Globus pallidus (tissue), 1 donor: Measurements from ENCODE around the gene GNB2.
"Not testable (repeated sequence)": the region's sequence is repeated elsewhere in the genome, so short reads cannot be mapped to it uniquely, and the experiment has no call there.

Experiments
- DNase-seq: peaks from one replicate; pipeline ENCODE4 v3.0.0-alpha.2; 2015; ENCODE audit warnings: low spot score

GNB2 gene

DNA sequence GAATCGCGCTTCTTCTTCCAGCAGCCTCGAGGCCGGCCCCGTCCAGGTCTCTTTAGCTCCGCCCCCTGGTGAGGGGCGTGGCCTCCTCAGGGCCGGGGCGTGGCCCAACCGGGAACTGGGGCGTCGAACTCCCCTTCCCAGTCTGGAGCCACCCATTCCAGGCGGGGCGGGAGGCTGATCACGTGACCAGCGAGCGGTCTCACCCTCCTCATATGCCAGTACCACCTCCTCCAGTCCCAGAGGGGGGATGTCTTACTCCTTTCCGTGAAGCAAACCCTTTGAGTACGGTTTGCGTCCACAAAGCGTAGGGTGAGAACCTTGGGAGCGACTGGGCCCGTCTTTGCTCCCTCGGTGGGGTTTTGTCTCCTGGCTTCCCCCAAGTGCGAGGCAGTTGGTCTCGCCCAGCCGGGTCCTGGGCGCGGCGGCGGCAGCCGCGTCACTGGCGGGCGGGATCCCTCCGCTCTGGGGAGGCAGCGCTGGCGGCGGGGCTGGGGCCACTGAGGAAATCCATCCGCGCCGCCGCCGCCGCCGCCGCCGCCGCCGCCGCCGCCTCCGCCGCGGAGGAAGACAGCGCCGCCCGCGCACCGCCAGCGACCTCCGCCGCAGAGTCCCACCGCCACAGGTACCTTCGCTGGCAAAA, at the start of gene GNB2:
Gene GNB2 (plus strand): TSS at position 439 of the 640 bp plus-strand sequence. CDS start 2,526 bp downstream, outside the sequence.
- DNase-seq = peak; percentile 98

DNA sequence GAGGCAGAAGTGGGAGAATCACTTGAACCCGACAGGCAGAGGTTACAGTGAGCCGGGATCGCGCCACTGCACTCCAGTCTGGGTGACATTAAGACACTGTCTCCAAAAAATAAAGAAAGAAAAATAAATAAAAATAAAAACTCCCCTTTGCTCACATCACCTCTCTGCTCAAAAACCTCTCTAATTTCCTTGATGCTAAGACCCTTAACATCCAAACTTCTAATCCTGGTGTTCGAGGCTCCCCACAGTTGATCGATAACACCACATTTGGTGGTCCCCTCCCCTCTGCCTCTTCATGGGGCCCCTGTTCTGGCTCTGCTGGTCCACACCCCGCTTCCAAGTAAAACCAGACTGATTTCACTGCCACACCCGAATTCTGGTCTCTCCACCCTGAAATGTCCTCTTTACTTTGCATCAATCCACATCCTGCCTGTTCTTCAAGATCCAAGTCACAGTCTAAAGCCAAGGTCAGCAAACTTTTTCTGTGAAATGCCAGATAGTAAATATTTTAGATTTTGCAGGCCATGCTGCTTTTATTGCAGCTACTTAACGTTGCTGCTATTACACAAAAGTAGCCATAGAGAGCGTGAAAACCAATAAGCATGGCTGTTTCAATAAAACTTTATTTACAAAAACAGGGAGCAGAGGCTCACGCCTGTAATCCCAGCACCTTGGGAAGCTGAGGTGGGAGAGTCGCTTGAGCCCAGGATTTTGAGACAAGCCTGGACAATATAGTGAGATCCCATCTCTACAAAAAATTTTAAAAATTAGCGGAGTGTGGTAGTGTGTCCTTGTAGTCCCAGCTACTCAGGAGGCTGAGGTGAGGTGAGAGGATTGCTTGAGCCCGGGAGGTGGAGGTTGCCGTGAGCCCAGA, 49.4 kb upstream of the GNB2 start:
- no peak for DNase-seq

DNA sequence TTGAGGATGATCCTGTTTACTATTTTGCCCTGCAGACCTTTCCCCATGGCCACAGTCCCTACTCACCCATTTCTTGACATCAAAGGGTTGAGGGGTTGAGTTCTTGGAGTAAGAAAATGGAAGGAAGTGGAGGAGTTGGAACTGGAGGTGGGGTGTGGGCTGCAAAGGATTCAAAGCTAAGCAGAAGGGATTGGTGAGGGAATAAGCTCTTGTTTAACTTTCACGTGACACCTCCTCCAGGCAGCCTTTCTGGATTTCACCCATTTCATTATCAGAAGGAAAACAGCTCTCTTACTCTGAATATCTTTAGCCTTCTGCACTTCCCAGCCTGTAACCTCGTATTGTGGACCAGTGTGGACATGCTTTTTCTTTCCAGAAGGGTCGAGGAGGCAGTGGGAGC, 47.5 kb upstream of the GNB2 start:
- no peak for DNase-seq

DNA sequence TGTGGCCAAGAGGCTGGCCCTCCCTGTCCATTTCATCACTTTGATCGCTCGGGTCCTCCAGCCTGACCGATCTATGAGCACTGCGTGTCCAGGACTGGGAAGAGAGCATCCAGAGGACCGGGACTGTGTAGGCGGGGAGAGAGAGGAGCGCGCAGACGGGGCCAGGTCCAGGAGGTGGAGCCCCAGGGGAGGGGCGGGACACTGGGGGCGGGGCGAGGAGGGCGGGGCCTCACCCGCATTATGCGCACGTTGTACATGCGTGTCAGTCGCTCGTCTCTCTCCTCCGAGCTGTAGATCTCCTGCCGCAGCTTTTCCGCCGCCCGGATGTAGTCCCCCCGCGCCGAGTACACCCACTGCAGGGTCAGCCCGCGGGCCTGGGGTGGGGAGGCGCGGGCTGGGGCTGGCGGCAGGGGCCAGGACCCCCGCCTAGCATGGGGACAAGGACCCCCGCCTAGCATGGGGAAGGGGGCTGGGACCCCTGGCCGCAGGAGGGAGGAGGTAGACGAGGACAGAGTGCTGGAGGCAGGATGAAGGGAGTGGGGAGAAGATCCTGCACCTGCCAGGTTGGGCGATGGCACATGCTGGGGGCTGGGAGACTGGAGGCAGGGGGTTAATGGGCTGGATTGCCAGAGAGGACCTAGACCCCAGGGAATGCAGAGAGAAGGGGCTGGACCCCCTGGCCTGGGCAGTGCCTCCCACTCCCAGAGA, 46.9 kb upstream of the GNB2 start:
- peak; percentile 40 for DNase-seq

DNA sequence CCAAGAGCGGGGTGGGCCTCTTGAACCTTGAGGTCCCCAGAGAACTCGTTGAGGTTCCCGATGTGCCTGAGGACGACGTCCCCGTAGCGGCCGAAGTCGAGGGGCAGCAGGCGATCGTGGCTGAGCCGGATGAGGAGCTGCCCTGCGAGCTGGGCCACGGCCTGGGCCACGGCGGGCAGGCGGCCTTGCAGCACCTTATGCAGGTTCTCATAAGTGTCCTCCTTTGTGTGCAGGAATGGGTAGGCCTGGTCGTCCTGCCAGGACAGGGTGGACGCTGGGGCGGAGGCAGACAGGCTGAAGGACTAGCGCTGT, 46.3 kb upstream of the GNB2 start:
- DNase-seq = no peak

DNA sequence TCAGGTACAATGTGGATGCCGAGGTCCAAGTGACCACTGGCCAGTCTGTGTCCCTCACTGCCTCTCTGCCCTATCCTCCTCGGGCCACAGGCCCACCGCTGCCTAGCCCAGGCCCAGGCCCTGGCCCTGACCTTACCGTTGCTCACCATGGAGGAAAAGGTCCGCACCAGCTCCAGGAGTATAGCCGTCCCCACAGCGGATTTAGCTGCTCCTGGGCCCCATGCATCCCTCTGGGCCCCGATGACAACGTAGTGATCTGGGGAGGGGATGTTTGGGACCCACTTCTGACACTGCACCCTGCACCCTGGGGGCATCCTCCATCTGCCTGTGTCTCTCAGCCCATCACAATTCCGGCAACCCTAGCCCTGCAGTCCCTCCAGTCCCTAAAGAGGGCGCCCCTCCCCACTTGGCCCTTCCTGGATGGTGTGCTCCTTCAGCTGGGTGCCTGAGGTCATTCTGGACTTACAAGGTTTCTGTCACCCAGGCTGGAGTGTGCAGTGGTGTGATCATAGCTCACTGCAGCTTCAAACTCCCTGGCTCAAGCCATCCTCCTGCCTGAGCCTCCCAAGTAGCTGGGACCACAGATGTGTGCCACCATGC, 44.3 kb upstream of the GNB2 start:
- no peak for DNase-seq

DNA sequence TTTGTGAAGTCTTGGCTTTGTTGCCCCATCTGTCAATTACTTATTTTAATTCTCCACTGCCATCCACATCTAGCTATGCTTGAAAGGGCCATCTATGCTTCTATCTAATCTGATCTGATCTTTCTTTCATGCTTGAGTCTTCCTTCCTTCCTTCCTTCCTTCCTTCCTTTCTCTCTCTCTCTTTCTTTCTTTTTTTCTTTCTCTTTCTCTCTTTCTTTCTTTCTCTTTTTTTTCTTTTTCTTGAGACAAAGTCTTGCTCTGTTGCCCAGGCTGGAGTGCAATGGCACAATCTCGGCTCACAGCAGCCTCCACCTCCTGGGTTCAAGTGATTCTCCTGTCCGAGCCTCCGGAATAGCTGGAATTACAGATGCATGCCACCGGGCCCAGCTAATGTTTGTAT, 43.5 kb upstream of the GNB2 start:
- DNase-seq = no peak

DNA sequence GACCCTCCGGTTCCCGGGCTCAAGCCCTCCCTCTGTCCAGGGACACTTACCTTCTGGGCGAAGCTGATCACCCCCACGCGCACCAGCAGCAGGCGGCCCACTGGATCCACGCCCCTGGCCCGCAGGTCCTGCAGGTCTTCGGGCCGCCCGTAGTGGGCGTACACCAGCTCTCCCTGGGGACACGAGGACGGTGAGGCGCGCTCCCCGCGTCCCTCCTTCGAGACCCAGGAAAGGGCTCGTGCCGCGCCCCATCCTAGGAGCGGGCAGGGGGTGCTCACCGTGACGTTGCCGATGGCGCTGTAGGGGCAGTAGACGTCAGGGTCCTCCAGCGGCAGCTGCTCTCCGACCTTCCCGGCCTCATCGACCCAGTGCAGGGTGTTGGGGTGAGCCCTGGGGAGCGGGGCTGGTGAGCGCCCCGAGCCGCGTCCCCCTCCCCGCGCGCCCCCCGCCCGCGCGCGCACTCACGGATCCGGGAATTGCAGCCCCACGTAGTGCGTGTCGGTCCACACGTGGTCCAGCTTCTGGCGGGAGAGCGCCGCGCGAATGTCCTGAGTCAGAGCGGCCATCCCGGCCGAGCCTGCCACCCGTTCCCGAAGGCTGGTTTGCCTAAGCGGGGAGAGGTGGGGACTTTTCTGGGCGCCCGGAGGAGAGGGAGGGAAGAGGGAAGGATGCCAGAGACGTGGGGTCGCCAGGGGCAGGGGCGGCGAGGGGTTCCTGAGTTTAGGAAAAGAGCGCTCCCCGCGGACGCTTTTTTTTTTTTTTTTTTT, 40.4 kb upstream of the GNB2 start:
- DNase-seq = no peak

DNA sequence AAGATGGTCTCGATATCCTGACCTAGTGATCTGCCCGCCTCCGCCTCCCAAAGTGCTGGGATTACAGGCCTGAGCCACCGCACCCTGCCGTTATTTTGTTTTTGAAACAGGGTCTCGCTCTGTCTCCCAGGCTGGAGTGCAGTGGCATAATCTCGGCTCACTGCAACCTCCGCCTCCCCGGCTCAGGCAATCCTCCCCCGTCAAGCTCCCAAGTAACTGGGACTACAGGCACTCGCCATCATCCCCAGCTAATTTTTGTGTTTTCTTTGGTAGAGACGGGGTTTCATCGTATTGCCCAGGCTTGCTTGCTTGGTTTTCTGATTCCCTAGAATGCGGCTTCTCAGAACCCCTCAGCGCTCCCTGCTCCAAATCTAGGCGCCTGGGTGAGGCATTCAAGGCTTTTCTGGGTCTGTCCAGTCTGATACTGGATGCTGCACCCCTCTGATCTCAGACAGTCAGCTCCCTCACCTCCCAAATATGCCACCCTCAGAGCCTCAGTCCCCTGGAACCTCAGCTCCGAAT, 33.5 kb upstream of the GNB2 start:
- DNase-seq = no peak

DNA sequence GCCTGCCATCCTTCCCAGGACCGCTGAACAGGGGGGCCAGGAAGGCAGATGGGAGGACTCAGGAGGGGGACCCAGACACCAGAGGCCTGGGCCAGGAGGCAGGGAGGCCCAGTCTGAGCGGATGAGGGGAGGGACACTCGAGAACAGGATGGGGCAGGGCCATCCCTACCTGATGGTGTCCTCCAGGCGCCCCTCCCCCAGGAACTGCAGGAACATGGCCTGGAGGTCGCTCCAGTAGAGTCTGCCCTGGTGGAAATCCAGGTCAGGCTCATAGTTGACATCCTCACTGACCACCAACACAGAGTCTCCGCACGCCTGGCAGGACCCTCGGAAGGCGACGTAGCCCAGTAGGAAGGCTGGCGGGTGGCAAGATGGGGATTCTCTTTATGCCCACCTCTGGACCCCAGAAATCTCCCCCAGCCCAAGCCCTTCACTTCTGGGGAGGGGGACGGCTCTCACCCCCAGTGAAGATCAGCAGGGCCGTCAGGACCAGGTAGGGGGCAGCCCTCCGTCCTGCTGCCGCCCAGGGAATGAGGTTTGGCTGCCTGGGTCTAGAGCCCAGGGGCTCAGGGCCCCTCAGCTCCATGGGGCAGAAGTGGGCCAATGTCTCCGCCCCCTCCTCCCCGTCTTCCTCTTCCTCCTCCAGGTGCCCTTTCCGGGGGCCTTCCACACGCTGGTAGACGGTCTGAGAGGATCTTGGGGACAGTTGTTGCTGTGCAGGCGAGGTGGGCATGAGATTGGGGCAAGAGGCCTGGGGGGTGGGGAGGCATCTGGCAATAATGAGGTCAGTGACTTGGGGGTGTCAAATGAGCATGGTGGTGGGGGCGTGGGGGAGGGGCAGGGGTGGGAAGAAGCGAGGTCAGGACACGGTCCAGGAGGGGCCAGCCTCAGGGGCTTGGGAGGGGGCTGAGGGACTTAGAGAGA, 32.8 kb upstream of the GNB2 start:
- DNase-seq = no peak

DNA sequence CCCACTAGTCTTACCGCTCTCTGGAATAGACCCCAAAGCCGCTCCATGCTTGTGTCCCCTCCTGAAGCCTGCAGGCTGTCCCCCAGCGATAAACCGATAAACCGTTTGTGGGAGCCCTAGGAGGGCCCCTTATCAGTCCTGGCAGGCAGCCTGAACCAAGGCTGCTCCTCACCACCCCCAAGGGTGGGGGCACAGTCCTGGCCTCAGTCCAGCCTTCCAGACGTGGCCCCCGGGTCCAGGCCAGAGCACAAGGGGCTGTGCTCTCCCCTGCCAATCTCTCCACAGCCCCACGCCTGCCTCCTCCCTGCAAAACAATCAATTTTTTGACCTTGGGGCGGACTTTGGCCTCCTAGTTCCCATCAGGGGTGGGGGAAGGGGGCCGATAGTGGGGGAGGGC, 32.1 kb upstream of the GNB2 start, which contains the start of gene TFR2:
Gene TFR2 (minus strand): TSS at position 90 of the 397 bp plus-strand sequence. CDS start 43 bp downstream, at position 47.
- no peak for DNase-seq

DNA sequence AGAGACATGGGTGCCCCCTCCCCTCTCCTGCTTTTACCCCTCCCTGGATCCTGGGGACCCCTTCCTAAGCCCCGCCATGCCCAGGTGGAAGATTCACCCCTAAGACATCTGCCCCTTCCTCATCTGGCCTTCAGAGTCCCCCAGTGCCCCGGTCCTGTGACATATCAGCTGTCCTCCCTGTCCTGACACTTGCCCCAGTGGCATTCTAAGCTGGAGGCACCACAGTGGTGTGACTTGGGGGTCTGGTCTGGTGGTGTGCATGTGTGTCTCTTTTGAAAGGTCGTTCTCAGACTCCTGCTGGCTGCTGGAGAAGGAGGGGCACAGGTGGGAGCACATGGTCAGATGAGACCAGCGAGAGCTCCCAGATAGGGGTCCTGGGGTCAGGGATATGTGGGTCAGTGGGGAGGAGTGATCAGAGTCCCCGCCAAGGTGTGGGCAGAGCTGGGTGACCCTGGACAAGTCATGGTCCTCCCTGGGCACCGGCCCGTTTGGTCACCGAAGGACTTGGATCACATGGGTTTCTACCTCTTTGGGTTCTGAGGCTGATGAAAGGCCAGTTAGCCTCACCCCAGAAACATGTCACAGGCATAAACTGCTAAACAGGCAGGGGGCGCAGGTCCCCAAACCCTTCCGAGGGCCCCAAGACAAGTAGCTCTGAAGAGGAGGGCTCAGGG, 31.5 kb upstream of the GNB2 start:
- no peak for DNase-seq

DNA sequence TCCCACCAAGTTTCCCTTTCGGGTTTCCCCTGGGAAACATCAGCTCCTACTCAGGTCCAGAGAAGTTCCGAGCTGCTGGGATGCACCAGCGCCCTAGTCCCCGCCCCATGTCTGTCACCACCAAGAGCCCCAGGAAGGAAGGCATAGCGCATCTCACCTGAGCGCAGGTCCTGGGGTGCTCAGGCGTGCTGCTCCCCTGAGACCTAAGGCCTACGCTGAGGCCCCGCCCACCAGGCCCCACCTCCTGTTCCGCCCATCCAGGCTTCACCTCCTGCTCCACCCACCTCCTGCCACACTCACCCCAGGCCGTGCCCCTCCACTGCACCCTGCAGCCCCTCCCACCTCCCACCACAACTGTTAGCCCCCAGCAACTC, 31.0 kb upstream of the GNB2 start:
- no peak for DNase-seq

DNA sequence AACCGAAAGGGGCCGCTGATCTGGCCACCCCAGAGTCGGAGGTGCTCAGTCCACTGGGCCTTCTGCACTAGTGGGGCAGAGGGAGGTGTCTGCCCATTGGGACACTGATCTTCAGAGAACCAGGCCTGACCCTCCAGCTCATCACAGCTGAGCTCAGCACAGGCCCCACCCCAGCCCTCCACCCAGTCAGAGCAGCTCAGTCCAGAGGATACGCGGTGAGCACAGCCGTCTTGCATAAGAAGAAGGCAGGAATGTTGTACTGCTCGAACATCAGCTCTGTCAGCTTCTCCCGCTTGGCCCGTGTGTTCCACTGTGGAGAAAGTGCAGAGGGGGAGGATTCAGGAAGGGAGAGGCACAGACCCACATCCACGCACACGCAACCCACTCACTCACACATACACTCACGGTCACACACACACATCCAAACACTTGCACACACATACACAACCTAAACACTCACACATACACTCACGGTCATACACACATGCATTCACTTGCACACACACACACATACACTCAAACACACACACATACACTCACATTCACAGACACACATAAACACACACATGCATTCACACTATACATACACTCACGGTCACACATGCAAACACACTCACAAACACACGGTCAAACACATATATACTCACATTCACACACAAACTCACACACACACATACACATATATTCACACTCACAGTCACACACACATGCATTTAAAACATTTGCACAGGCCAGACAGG, 23.5 kb upstream of the GNB2 start:
- DNase-seq = no peak

DNA sequence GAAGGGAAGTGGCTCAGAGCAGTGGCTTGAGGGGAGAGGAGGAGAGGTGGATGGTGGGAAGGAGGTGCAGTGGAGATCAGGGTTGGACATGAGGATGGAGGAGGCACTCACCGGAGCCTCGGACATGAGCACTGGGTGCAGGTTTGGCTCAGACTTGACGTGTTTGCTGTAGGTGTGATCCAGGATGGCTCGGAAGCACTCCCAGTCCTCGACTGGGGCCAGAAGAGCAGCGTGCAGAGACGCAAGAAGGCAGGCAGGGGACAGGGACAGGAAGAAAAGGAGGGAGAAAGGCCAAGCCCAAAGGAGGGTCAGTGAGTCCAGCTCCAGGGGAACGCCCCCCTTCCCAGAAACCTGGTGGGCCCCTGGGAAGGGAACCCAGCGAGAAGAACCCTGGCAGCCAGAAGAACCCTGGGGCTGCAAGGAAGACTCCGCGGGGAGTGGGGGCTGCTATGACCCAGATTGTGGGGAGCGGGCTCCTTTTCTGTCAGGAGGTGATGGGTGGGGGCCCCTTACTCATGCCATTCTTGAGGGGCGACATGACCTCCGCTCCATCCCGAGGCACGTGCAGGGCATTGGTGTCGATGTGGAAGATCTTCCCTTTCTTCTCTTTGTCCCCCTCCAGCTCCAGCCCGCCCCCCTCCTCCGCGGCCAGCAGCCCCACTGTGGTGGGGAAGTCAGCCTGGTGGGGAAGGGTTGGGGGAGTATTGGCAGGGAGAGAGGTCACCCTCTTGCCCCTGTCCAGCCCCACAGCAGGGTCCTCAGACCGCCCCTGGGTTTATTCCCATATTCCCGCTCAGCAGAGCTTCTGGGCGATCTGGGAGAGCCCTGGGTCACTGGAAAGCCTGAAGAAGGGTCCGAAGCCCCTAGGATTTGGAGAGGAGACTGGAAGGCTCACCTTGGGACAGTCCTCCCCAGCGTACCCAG, 18.4 kb upstream of the GNB2 start:
- no peak for DNase-seq

DNA sequence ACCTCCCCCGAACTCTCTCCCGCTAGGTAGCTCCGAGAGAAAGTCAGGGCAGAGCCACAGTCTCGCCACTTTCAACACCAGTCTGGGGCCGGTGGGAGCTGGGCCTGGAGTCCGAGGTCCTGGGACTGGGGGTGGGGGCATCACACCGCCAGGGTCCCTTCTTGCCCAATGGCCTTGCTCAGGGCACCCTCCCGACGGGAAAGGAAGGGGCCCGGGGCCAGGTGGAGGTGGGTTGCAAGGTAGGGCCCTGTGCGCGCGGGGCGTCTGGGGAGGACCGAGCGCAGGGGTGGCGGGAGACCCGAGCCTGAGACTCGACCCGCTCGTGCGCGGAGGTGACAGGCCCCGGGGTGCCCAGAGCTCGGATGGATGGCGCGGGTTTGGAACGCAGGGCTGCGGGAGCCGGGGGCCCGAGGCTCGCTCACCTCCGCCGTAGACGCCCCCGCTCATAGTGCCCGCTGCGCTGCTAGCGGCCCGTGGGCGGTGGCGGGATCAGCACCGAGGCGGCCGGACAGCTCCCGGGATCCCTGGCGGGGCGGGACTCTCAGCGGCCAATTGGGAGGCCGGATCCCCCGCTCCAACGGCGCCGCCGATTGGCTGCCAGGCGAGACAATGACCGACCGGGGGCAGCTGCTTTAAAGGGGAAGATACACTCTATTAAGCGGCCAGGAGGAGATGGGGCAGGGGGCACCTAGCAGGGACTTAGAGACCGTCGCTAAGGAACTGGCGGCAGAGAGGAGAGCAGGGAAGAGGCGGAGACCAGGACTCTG, 17.4 kb upstream of the GNB2 start, which contains the start of gene ACTL6B:
Gene ACTL6B (minus strand): TSS at position 541 of the 767 bp plus-strand sequence. CDS start 94 bp downstream, at position 447.
- no peak for DNase-seq

DNA sequence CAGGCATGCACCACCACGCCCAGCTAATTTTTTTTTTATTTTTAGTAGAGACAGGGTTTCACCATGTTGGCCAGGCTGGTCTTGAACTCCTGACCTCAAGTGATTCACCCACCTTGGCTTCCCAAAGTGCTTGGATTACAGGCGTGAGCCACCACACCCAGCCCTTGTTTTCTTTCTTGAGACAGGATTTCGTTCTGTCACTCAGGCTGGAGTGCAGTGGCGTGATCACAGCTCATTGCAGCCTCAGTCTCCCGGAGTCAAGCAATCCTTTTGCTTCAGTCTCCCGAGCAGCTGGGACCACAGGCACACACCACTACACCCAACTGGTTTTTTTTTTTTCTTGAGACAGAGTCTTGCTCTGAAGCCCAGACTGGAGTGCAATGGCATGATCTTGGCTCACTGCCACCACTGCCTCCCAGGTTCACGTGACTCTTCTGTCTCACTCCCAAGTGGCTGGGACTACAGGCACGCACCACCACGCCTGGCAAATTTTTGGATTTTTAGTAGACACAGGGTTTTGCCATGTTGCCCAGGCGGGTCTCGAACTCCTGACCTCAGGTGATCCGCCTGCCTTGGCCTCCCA, 11.3 kb upstream of the GNB2 start:
- not testable (repeated sequence) for DNase-seq
